Fibroblast of mammary gland (primary cell): Measurements from ENCODE around the gene CDADC1.

Source experiments
- DNase-seq: peaks from one replicate; pipeline ENCODE4 v3.0.0-alpha.2; 2010; ENCODE audit warnings: low read depth
- H3K4me3 ChIP-seq: 2 replicates; pipeline ENCODE4 v1.5.1; 2011; ENCODE audit warnings: low read depth, mild to moderate bottlenecking, low read length, moderate library complexity; ENCODE audit not compliant: control insufficient read depth
- CTCF ChIP-seq: conservative IDR thresholded peaks from 2 replicates; pipeline ENCODE4 v1.5.1; 2011; ENCODE audit warnings: low read depth, low read length, inconsistent platforms; ENCODE audit not compliant: control insufficient read depth, insufficient read depth

The CDADC1 gene

GRCh38 chr13:49213997-49214916, 33.5 kb upstream of the CDADC1 start:
- no peak for DNase-seq
- TF ChIP-seq CTCF: no peak

GRCh38 chr13:49214917-49215376, 32.8 kb upstream of the CDADC1 start:
- TF ChIP-seq CTCF: no peak
- no peak for DNase-seq
- no peak overlapping the region for H3K4me3 ChIP-seq

More at GRCh38 chr13:49213997-49214916, 33.5 kb upstream of the CDADC1 start:
- H3K4me3 ChIP-seq: no peak overlapping the region

DNA sequence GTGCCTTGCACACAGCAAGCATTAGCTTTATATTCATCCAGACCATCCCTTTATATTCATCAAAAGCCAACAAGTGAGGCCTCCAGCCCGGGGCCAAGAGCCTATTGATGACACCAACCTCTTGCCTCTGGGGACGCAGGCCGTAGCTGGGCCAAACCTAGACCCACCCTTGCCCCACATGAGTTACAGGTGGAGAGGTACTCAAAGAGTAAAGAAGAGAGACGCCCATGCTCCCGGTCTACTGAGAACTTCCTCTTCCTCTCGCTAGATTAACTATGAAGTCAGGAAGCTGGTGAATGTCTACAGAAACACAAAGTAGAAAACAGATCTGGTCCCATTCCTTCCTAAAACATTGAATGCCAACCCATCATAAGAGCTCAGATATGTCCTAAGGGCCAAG, 31.4 kb upstream of the CDADC1 start:
- DNase-seq: no peak
- no peak for TF ChIP-seq CTCF
- H3K4me3 ChIP-seq: no peak overlapping the region

DNA sequence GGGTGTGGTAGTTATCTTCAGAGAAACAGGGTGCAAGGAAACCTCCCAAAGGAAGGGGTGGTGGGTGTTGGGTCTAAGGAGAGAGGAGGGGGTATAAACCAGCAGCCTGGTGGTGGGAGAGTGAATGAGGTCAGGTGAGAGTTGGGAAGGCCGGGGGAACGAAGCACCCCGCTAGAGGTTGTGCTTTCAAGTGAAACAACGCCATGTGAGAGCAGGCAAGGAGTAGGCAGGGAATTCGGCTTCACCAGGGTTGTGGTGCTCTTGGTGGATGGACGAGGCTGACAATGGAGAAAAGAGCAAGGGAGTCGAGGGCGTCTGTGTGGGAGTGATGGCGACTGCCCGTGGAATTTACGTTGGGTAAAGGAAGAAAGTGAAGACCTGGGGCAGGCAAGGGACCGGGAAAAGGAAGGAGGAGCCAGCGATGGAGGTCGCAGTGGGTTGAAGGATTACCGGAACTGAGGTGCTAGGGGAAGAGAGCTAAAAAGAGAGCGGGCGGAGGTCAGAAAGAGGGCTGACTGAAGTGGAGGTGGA, 29.7 kb upstream of the CDADC1 start:
- no peak for DNase-seq
- no peak overlapping the region for H3K4me3 ChIP-seq
- TF ChIP-seq CTCF: no peak

DNA sequence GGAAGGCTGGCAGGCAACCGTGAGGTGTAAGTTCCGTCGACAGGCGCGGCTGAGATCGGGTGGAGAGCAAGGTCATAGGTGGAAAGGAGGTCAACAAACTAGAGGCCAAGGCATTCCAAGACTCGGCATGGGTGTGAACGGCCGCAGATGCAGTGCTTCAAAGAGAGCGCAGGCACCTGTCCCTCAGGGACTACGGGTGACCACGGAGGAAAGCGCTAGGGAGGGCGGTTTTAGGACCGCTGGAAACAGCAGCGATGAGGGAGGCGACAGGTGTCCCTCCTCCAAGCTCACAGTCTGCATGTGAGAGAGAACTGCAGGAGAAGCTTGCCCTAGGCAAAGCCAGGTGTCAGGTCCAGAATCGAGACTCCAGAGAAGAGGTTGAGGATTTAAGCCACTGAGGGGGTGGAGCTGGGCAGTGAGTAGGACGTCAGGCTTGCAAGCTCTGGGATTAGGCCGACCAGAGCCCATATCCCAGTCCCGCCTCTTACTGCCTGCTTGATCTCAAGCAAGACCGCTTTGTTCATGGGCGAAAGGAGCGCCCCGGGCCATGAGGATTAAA, 29.2 kb upstream of the CDADC1 start:
- TF ChIP-seq CTCF: no peak
- no peak overlapping the region for H3K4me3 ChIP-seq
- DNase-seq: no peak

DNA sequence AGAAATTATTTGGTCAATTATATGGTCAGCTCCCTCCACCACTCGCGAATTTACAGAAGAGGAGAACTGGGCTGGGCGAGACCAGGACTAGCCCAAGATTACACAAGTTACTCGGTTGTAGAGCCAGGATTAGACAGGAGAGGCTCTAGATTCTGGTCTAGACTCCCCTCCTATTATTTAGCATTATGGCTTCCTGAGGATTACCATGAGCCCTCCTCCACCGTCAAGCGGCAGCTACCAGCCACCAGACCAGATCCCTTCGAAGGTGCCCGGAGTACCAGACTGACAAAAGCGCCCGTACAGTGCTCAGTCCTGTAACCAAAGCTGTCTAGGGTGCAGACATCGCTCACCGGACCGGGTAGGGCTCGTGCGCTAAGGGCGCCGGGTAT, 28.1 kb upstream of the CDADC1 start:
- no peak for TF ChIP-seq CTCF
- no peak overlapping the region for H3K4me3 ChIP-seq
- DNase-seq: no peak
